H1 (cell line): ENCODE results near the gene ADCY2. TPM values are rescaled to one million over a fixed set of nuclear protein-coding genes. Genes with fewer than 3 reads are reported as not detected.

Source experiments
- CHD1 ChIP-seq: IDR thresholded peaks from 2 replicates; pipeline ENCODE4 v1.6.1; 2012; ENCODE audit warnings: low read depth, low read length, improper control_type of control experiment
- CHD7 ChIP-seq: fragments of 300-600 bp; sonication (generic); IDR thresholded peaks from 2 replicates; pipeline ENCODE4 v1.7.1; 2012; ENCODE audit warnings: low read length, moderate library complexity, mild to moderate bottlenecking, inconsistent platforms; ENCODE audit not compliant: insufficient replicate concordance
- EZH2 ChIP-seq: fragments of 200-600 bp; sonication (generic); IDR thresholded peaks from 2 replicates; pipeline ENCODE4 v1.7.1; 2012; ENCODE audit warnings: low read depth, mild to moderate bottlenecking, moderate library complexity, low read length, inconsistent platforms; ENCODE audit not compliant: severe bottlenecking
- FOSL1 ChIP-seq: IDR thresholded peaks from 2 replicates; pipeline ENCODE4 v1.6.1; 2011; ENCODE audit warnings: mild to moderate bottlenecking, low read depth, low read length, moderate library complexity; ENCODE audit not compliant: insufficient read depth
- GTF2F1 ChIP-seq: IDR thresholded peaks from 2 replicates; pipeline ENCODE4 v1.6.1; 2012; ENCODE audit warnings: low read depth, low read length, improper control_type of control experiment, borderline replicate concordance
- JUND ChIP-seq: IDR thresholded peaks from 2 replicates; pipeline ENCODE4 v1.6.1; 2011; ENCODE audit warnings: mild to moderate bottlenecking, improper control_type of control experiment, low read length
- PHF8 ChIP-seq: fragments of 200-600 bp; sonication (generic); conservative IDR thresholded peaks from 2 replicates; pipeline ENCODE4 v1.7.1; 2012; ENCODE audit warnings: low read depth, mild to moderate bottlenecking, inconsistent platforms, low read length, moderate library complexity
- RFX5 ChIP-seq: IDR thresholded peaks from 2 replicates; pipeline ENCODE4 v1.6.1; 2011; ENCODE audit warnings: low read depth, low read length, improper control_type of control experiment, borderline replicate concordance
- RXRA ChIP-seq: IDR thresholded peaks from 2 replicates; pipeline ENCODE4 v1.6.1; 2011; ENCODE audit warnings: low read depth, mild to moderate bottlenecking, low read length, moderate library complexity; ENCODE audit not compliant: insufficient read depth
- TAF7 ChIP-seq: optimal IDR thresholded peaks from 2 replicates; pipeline ENCODE3; 2011; ENCODE audit warnings: low read depth, mild to moderate bottlenecking, inconsistent platforms, low read length, moderate library complexity, borderline replicate concordance
- TCF12 ChIP-seq: IDR thresholded peaks from 2 replicates; pipeline ENCODE4 v1.6.1; 2011; ENCODE audit warnings: low read depth, mild to moderate bottlenecking, low read length
- polyA plus RNA-seq, 7 experiments: library from polyadenylated mRNA; depleted of rRNA in 3 of 7; stranded (reverse) in 5 of 7; unstranded in 2 of 7; fragments of >200 nt in 5 of 7; fragments of 200-250 nt in 2 of 7; gene quantifications; 1 replicate in 5 of 7; 2 replicates in 1 of 7; 4 replicates in 1 of 7; pipeline versions ENCODE4 v1.2.1 to v1.2.3, GENCODE V29; 2011 to 2013; ENCODE audit warnings: missing spikeins in 2 of 7, mixed read lengths in 2 of 7
- total RNA-seq: library from RNA; stranded (reverse); fragmentation: NEBNext Ultra II Directional; extraction: Animal tissue kit (Norgen Biotek cat#: 25700); gene quantifications from 2 replicates; pipeline ENCODE4 v1.2.1, GENCODE V29; 2021

The ADCY2 gene
- total and polyA plus RNA-seq, 2 of the 8 experiments (the other 6 are each of a cell fraction or from before 2014, with no cell fraction given) = 35.8 to 122 TPM

DNA sequence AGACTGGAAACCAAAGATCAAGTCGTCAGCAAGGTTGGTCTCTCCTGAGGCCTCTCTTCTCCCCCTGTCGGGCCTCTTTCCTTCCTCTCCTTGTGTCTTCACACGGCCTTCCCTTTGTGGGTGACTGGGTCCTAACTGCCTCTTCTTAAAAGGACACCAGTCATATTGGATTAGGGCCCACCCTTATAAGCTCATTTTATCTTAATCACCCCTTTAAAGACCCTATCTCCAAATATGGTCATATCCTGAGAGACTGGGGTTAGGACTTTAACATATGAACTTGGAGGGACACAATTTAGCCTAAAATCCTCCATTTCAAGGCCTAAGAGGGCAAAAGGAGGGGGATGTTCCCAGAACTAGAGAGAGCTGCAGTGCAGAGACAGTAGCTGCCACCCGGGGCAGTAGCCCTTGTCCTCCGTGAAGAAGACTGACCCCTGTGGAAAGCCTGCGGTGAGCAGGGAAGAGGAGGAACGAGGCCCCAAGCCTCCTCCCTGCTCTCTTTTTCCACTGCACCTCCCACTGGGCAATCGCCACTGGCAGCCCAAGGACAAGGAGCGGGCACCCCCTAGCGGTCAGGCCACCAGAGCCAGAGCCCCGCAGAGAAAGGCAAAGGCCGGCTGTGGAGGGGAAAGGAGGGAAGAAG is 420.1 kb downstream of the ADCY2 start (continued):
- TF ChIP-seq CHD7 (no peak), JUND (peak; percentile 57; the same call in 1 of the 2 replicates), FOSL1 (no peak), TCF12 (no peak), GTF2F1 (no peak), EZH2 (no peak), TAF7 (peak; percentile 27), RXRA (no peak), CHD1 (no peak), RFX5 (no peak), PHF8 (no peak)
